Measurements from ENCODE around the gene ZNF189.

ZNF189 gene

DNA sequence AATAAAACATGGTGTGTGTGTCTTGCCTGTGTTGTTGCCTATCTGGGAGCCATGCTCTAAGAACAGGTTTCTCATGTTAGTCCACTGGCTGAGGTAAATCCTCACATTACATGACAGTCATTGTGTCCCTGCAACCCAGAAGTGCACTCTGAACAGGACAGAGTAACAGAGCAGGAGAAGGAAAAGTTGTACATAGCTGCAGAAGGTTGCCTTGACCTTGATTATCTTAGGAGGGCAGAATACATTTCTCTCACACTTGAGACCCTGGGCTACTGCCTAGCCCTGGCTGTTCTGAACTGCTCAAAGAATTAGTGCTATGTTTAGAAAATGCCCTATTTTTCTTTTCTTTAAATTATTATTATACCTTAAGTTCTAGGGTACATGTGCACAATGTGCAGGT lies 16.9 kb downstream of the ZNF189 start:
- H3K4me2 ChIP-seq = no peak overlapping the region
- H3K4me3 ChIP-seq = no peak overlapping the region
- H4K20me1 ChIP-seq = peaks cover 13% of the 10 kb centered on the region; the same call in 1 of the 2 replicates
- no peak overlapping the region for H3K27ac ChIP-seq
- no peak overlapping the region for H3K9ac ChIP-seq
- peaks cover 26% of the 10 kb centered on the region for H3K36me3 ChIP-seq
- no peak for TF ChIP-seq Cebpa-rat (IDR thresholded peaks at IDR 0.05)
- H3K9me3 ChIP-seq = peaks cover 45% of the 10 kb centered on the region
- H3K27me3 ChIP-seq = no peaks in the 10 kb centered on the region
- peaks cover 12% of the 10 kb centered on the region for H3K4me1 ChIP-seq

DNA sequence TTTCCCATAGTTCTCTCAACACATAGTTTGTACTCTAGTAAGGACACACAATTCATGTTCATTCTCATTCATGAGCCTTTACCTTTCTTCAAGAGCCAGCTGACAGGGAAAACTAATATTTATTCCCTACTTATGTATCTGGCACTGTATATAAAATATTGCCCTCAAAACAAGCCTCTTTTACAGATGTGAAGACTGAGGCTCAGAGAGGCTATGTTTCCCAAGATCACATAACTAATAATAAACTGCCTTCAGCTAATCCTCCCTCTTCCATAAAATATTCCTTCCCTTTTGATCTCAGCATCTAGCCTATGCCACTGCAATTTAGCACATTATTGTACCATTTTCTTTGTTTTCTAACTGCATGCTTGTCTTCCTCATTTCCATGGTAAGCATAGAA lies 18.7 kb downstream of the ZNF189 start:
- no peak for TF ChIP-seq Cebpa-rat (IDR thresholded peaks at IDR 0.05)
- H3K9ac ChIP-seq = no peak overlapping the region
- H3K4me3 ChIP-seq = no peak overlapping the region
- peak overlapping the region; percentile 32 for H3K4me2 ChIP-seq
- no peaks in the 10 kb centered on the region for H3K27me3 ChIP-seq
- peaks cover 13% of the 10 kb centered on the region; the same call in 1 of the 2 replicates for H4K20me1 ChIP-seq
- no peak overlapping the region for H3K27ac ChIP-seq
- H3K36me3 ChIP-seq = peaks cover 19% of the 10 kb centered on the region; the same call in 1 of the 2 replicates
- H3K9me3 ChIP-seq = peaks cover 27% of the 10 kb centered on the region
- peaks cover 11% of the 10 kb centered on the region for H3K4me1 ChIP-seq

DNA sequence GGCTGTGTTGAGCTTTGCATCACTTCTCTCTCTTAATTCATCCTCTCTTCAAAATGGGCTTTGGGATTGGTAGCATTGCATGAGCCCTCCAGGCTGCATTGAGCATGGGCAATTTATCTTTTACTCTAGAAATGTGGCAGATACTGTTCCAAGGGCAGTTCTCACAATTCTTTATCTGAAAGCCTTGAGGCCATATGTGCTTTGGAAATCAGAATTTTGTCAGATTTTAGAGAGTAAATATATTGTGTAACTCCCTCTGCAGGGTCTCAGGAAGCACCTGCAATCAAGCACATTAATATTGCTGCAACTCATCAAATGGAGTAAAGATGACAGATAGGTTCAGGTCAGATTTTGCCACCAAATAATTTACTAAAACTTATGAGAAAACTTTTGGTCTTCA lies 19.3 kb downstream of the ZNF189 start:
- H3K36me3 ChIP-seq = peaks cover 15% of the 10 kb centered on the region; the same call in 1 of the 2 replicates
- peaks cover 13% of the 10 kb centered on the region; the same call in 1 of the 2 replicates for H4K20me1 ChIP-seq
- peaks cover 11% of the 10 kb centered on the region for H3K4me1 ChIP-seq
- TF ChIP-seq Cebpa-rat (IDR thresholded peaks at IDR 0.05) = no peak
- peak overlapping the region; percentile 32 for H3K4me2 ChIP-seq
- no peak overlapping the region for H3K27ac ChIP-seq
- no peak overlapping the region for H3K4me3 ChIP-seq
- H3K9ac ChIP-seq = no peak overlapping the region
- peaks cover 21% of the 10 kb centered on the region for H3K9me3 ChIP-seq
- H3K27me3 ChIP-seq = no peaks in the 10 kb centered on the region

DNA sequence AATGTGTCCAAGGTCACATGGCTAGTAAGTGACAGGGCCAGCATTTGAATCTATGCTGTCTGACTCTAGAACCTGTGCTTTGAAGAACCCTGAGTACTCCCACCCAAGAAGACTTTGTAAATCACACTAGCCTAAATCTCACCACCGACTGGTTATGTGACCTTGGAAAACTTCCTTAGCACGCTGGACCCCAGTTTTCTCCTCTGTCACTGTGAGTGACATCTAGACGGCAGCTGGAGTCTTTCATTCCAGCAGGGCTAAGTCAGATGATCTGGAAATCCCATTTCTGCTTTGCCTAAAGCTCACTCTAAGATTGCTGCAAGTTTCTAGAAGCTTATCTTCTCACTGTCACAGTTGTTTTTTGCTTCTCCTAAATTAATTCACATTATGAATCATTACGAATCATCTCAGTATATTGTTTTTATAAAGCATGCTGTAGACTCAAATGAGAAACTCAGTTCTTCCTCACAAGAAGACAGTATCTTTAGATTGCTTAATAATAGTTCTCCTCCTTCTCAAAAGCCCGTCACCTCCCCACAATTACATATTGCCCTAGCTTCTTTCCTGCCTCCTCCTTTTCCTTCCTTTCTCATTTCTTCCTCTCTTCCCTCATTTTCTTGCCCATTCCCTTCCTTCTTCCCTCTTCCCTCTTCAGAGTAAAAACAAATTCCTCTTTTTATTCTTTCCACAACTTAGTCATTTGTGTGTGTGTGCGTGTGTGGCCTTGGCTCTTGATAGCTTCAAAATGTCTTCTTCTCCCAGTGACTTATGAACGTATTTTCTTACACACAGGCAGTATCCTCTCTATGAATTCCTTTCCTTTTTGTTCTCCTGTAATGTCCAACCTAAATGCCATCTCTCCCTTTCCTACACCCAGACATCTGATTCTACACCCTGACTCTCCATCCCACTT lies 20.1 kb downstream of the ZNF189 start:
- peaks cover 9% of the 10 kb centered on the region; the same call in 1 of the 2 replicates for H3K36me3 ChIP-seq
- TF ChIP-seq Cebpa-rat (IDR thresholded peaks at IDR 0.05) = no peak
- no peak overlapping the region for H3K27ac ChIP-seq
- no peaks in the 10 kb centered on the region for H3K27me3 ChIP-seq
- H3K4me2 ChIP-seq = no peak overlapping the region
- H4K20me1 ChIP-seq = peaks cover 13% of the 10 kb centered on the region; the same call in 1 of the 2 replicates
- H3K9me3 ChIP-seq = peaks cover 13% of the 10 kb centered on the region; the same call in 1 of the 2 replicates
- H3K4me3 ChIP-seq = no peak overlapping the region
- H3K4me1 ChIP-seq = peaks cover 11% of the 10 kb centered on the region
- H3K9ac ChIP-seq = no peak overlapping the region

DNA sequence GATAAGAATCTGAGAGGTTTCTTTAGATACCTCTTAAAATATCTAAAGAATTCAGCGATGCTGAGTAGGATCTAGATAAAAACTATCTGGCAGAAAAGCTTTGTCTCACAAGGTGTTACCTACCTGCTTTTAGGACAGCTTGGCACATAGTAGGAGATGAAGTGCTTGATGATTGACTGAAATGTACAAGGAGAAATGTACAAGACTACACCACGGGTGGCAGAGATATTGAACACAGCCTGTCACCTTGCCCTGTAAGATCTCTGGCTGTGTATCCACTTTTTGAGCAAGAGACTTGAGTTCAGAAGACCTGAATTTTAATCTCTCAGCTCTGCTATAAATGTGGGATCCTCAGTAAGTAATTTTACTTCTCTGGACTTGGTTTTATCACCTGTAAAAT lies 21.2 kb downstream of the ZNF189 start:
- H3K27me3 ChIP-seq = no peaks in the 10 kb centered on the region
- H3K27ac ChIP-seq = no peak overlapping the region
- H3K9me3 ChIP-seq = peaks cover 12% of the 10 kb centered on the region; the same call in 1 of the 2 replicates
- peaks cover 9% of the 10 kb centered on the region; the same call in 1 of the 2 replicates for H3K36me3 ChIP-seq
- no peak overlapping the region for H3K9ac ChIP-seq
- H3K4me2 ChIP-seq = no peak overlapping the region
- H3K4me3 ChIP-seq = no peak overlapping the region
- H4K20me1 ChIP-seq = peaks cover 13% of the 10 kb centered on the region; the same call in 1 of the 2 replicates
- no peak for TF ChIP-seq Cebpa-rat (IDR thresholded peaks at IDR 0.05)
- H3K4me1 ChIP-seq = peaks cover 11% of the 10 kb centered on the region

DNA sequence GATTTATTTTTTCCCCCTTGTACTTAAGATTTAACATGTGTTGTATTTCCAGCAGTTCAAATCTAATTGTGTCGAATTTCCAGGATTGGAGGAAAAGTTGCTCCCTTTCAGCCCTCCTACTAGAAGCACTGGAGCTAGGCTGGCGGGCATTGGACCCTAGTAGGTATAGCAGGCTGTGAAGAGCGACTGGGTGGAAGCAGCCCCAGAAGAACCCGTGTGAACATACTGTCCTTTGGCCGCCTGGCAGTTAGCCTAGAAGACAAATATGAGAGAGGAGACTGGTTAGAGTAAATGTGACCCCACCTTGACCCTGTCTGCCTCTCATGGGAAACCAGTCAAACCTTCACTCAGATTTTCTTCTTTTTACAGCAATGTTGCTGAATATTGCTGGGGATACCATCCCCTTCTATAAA lies 23.0 kb downstream of the ZNF189 start:
- no peak for TF ChIP-seq Cebpa-rat (IDR thresholded peaks at IDR 0.05)
- H3K36me3 ChIP-seq = no peaks in the 10 kb centered on the region
- H3K4me3 ChIP-seq = no peak overlapping the region
- H3K9me3 ChIP-seq = no peaks in the 10 kb centered on the region
- no peak overlapping the region for H3K9ac ChIP-seq
- no peaks in the 10 kb centered on the region for H3K27me3 ChIP-seq
- H3K4me2 ChIP-seq = no peak overlapping the region
- peaks cover 11% of the 10 kb centered on the region for H3K4me1 ChIP-seq
- H4K20me1 ChIP-seq = peaks cover 13% of the 10 kb centered on the region; the same call in 1 of the 2 replicates
- H3K27ac ChIP-seq = no peak overlapping the region

DNA sequence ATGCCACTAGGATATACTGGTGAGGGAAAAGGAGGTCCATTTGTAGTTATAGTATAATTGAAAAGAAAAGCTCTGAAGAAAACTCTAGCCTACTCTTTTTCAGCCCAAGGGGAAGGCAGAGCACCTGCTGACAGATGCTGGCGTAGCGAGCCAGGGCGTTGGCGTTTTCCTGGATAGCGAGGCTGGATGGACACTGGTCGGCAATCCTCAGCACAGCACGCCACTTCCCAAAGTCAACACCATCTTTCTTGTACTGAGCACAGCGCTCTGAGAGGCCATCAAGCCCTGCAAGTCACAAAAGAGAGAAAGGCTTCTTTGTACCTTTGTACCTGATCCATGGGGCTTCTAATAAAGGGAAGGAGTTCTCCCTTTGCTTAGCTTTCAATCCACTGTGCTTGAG lies 28.7 kb downstream of the ZNF189 start:
- H3K4me1 ChIP-seq = no peaks in the 10 kb centered on the region
- TF ChIP-seq Cebpa-rat (IDR thresholded peaks at IDR 0.05) = no peak
- no peak overlapping the region for H3K9ac ChIP-seq
- no peak overlapping the region for H3K27ac ChIP-seq
- no peaks in the 10 kb centered on the region for H4K20me1 ChIP-seq
- H3K9me3 ChIP-seq = no peaks in the 10 kb centered on the region
- no peaks in the 10 kb centered on the region for H3K36me3 ChIP-seq
- no peaks in the 10 kb centered on the region for H3K27me3 ChIP-seq
- H3K4me2 ChIP-seq = no peak overlapping the region
- H3K4me3 ChIP-seq = no peak overlapping the region

DNA sequence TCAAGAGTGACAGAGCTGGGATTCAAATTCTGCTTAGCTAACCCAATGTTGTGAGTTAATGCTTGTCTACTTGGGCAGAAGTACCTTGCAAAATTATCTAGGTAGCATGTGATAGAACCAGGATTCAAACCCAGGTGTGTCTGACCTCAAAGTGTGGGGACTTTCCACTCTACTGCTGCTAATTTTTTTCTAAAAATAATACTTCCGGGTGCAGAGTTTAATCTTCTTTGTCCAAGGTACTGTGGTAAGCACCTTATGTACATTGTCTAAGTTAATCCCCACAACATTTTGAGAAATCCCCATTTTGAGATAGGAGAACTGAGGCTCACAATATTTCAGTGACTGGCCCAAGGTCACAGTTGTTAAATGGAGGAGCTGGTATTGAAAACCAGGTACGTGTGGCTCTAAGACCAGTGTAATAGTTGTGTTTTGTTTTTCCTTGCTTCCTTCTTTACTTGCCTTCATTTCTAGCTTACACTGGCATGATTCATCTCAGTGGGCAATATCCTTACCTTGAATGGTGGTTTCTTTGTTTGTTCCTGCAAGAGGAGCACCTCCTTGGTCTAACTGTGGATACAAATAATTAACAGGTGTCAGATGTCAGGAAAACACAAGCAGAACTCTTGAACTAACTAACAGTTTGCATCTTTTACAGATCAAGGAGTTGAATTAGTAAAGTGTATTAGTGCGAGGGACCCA lies 29.5 kb downstream of the ZNF189 start:
- Histone ChIP-seq H3K27me3 (no peaks in the 10 kb centered on the region), H4K20me1 (no peaks in the 10 kb centered on the region), H3K9me3 (no peaks in the 10 kb centered on the region), H3K4me2 (no peak overlapping the region), H3K27ac (no peak overlapping the region), H3K4me1 (no peaks in the 10 kb centered on the region), H3K4me3 (no peak overlapping the region), H3K36me3 (no peaks in the 10 kb centered on the region), H3K9ac (no peak overlapping the region)
- no peak for TF ChIP-seq Cebpa-rat (IDR thresholded peaks at IDR 0.05)

DNA sequence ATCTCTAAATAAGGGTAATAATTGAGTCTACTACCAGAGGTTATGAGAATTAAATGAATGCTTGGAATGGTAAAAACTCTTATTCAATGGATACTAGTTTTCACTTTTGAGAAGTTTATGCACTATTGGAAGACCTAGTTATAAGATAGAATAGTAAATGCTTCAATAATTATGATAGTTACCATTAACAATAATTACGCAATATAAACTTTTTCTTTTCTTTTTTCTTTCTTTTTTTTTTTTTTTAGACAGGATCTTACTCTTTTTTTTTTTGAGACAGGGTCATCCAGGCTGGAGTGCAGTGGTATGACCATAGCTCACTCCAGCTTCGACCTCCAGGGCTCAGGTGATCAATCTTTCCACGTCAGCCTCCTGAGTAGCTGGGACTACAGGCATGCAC lies 30.3 kb downstream of the ZNF189 start:
- H3K36me3 ChIP-seq = no peaks in the 10 kb centered on the region
- H3K27me3 ChIP-seq = no peaks in the 10 kb centered on the region
- no peaks in the 10 kb centered on the region for H4K20me1 ChIP-seq
- no peaks in the 10 kb centered on the region for H3K9me3 ChIP-seq
- no peak overlapping the region for H3K4me3 ChIP-seq
- no peak overlapping the region for H3K4me2 ChIP-seq
- peak; percentile 53; the same call in 1 of the 2 replicates for TF ChIP-seq Cebpa-rat (IDR thresholded peaks at IDR 0.05)
- no peaks in the 10 kb centered on the region for H3K4me1 ChIP-seq
- no peak overlapping the region for H3K27ac ChIP-seq
- H3K9ac ChIP-seq = no peak overlapping the region

DNA sequence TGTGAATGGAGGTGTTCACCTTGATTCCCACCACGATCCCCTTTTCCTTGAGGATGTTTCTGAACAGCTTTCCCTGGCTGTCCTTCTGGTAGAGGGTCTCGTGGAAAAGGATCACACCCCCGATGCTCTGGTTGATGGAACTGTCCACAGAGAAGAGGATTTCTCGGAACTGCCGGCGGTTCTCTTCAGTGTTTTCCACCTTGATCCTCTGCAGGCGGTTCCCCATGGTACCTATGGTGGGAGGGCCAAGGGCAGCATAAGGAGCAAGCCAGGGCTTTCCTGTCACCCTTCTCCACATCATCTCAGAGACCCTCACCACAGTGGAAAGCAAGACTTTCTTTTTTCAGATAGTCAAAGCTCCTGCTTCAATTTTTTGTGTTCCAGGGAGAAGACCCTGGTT lies 31.1 kb downstream of the ZNF189 start:
- Histone ChIP-seq H3K36me3 (no peaks in the 10 kb centered on the region), H3K9me3 (no peaks in the 10 kb centered on the region), H4K20me1 (no peaks in the 10 kb centered on the region), H3K4me3 (no peak overlapping the region), H3K4me1 (no peaks in the 10 kb centered on the region), H3K9ac (no peak overlapping the region), H3K27me3 (no peaks in the 10 kb centered on the region), H3K27ac (no peak overlapping the region), H3K4me2 (no peak overlapping the region)
- no peak for TF ChIP-seq Cebpa-rat (IDR thresholded peaks at IDR 0.05)
